HCT116 (cell line): ENCODE data around the gene GAS2L2. TPM values are rescaled to one million over a fixed set of nuclear protein-coding genes. Genes with fewer than 3 reads are reported as not detected.
A peak's percentile ranks its signal among the peaks of the same experiment; 100 is the strongest.

Source experiments
- ATAC-seq: fragments of 200-7000 bp; cut with Tn5 transposase; 2 replicates; pipeline ENCODE4 v1.9.1; 2020; ENCODE audit warnings: mild to moderate bottlenecking, moderate library complexity
- BruUV-seq: library from RNA; stranded (reverse); fragments of 400-500 nt; replicated peaks from 2 replicates; lab custom pipeline; 2021; lab: Mats Ljungman, UMichigan
- CTCF ChIA-PET: fragments of 300-600 bp; sonication (Branson Sonifier 250); formaldehyde crosslinking; loops from one replicate; lab custom pipeline; 2021; ENCODE audit warnings: antibody characterized with exemption; lab: Charles Lee
- POLR2A ChIA-PET: fragments of 300-600, 350-600 bp; sonication (Branson Sonifier 250); formaldehyde crosslinking; loops from one replicate; lab custom pipeline; 2021; ENCODE audit warnings: antibody characterized with exemption; lab: Charles Lee
- RAD21 ChIA-PET, 2 experiments: fragments of 300-600 bp; sonication (Branson Sonifier 250); formaldehyde crosslinking; loops; one replicate each; lab custom pipeline; 2023; ENCODE audit warnings: low total read pairs in 2 of 2; ENCODE audit not compliant: uncharacterized antibody in 2 of 2, unreplicated experiment in 2 of 2, low non-redundant PET in 1 of 2; lab: Charles Lee
- DNase-seq: peaks from one replicate; pipeline ENCODE4 v3.0.0-alpha.2; 2010; ENCODE audit warnings: low read depth, low spot score
- H2AFZ ChIP-seq: fragments of 200-600 bp; shearing (Covaris generic), sonication (generic); 2 replicates; pipeline ENCODE4 v1.6.1; 2017; ENCODE audit warnings: low read depth, mixed run types, mixed read lengths, antibody characterized with exemption, low read length; ENCODE audit not compliant: poor library complexity, severe bottlenecking
- H3K27ac ChIP-seq: 2 replicates; pipeline ENCODE4 v1.5.1; 2012; ENCODE audit warnings: low read depth, low read length
- H3K27me3 ChIP-seq: fragments of 200-600 bp; sonication (generic); 2 replicates; pipeline ENCODE4 v1.6.1; 2016; ENCODE audit warnings: mixed run types, low read length, mixed read lengths; ENCODE audit not compliant: insufficient read depth
- H3K36me3 ChIP-seq, 2 experiments: fragments of 200-500 bp in 1 of 2; fragments of 200-600 bp in 1 of 2; sonication (Bioruptor generic) in 1 of 2; sonication (generic) in 1 of 2; 2 replicates each; pipeline versions ENCODE4 v1.5.1 to v1.6.1; 2014 to 2016; ENCODE audit warnings: low read length in 2 of 2, inconsistent platforms in 1 of 2, mixed read lengths in 1 of 2, mixed run types in 1 of 2; ENCODE audit not compliant: insufficient read depth in 2 of 2, control insufficient read depth in 1 of 2
- H3K4me1 ChIP-seq, 2 experiments: fragments of 200-600 bp in 1 of 2; sonication (generic) in 1 of 2; 2 replicates each; pipeline versions ENCODE4 v1.5.1 to v1.6.1; 2012 to 2017; ENCODE audit warnings: low read length in 2 of 2, inconsistent platforms in 1 of 2, mild to moderate bottlenecking in 1 of 2, mixed read lengths in 1 of 2, mixed run types in 1 of 2, moderate library complexity in 1 of 2; ENCODE audit not compliant: insufficient read depth in 2 of 2, control insufficient read depth in 1 of 2
- H3K4me2 ChIP-seq: fragments of 200-600 bp; sonication (generic); 2 replicates; pipeline ENCODE4 v1.6.1; 2017; ENCODE audit warnings: mixed run types, low read length, mixed read lengths
- H3K4me3 ChIP-seq, 2 experiments: fragments of 200-600 bp in 1 of 2; sonication (generic) in 1 of 2; replicated peaks in 1 of 2; 2 replicates each; pipeline ENCODE4 v1.5.1; 2011 to 2016; ENCODE audit warnings: low read length in 2 of 2, control low read depth in 1 of 2, low read depth in 1 of 2, mild to moderate bottlenecking in 1 of 2, mixed read lengths in 1 of 2, mixed run types in 1 of 2
- H3K79me2 ChIP-seq: fragments of 200-600 bp; sonication (generic); 2 replicates; pipeline ENCODE4 v1.6.1; 2017; ENCODE audit warnings: mild to moderate bottlenecking, mixed run types, low read length, moderate library complexity, mixed read lengths; ENCODE audit not compliant: insufficient read depth
- H3K9ac ChIP-seq: fragments of 200-600 bp; sonication (generic); 2 replicates; pipeline ENCODE4 v1.6.1; 2016; ENCODE audit warnings: low read length, mixed read lengths
- H3K9me2 ChIP-seq: fragments of 200-600 bp; sonication (generic), shearing (Covaris generic); 2 replicates; pipeline ENCODE4 v1.6.1; 2017; ENCODE audit warnings: mixed run types, mild to moderate bottlenecking, moderate library complexity; ENCODE audit not compliant: insufficient read depth
- H3K9me3 ChIP-seq, 2 experiments: fragments of 200-500 bp in 1 of 2; fragments of 200-600 bp in 1 of 2; sonication (Bioruptor generic) in 1 of 2; sonication (generic) in 1 of 2; 2 replicates each; pipeline ENCODE4 v1.6.1; 2014 to 2017; ENCODE audit warnings: low read length in 2 of 2, mixed read lengths in 2 of 2, inconsistent platforms in 1 of 2, low read depth in 1 of 2, mild to moderate bottlenecking in 1 of 2, mixed run types in 1 of 2, moderate library complexity in 1 of 2; ENCODE audit not compliant: control insufficient read depth in 1 of 2, insufficient read depth in 1 of 2
- H4K20me1 ChIP-seq: fragments of 200-600 bp; sonication (generic), shearing (Covaris generic); 2 replicates; pipeline ENCODE4 v1.6.1; 2017; ENCODE audit warnings: mixed run types, mild to moderate bottlenecking, moderate library complexity; ENCODE audit not compliant: insufficient read depth
- CBX3 ChIP-seq: IDR thresholded peaks from 2 replicates; pipeline ENCODE4 v1.6.1; 2012; ENCODE audit warnings: low read depth
- CEBPB ChIP-seq: IDR thresholded peaks from 2 replicates; pipeline ENCODE4 v1.6.1; 2012; ENCODE audit warnings: low read depth
- CTCF ChIP-seq, 3 experiments: fragments of 200-600 bp in 1 of 3; sonication (generic) in 1 of 3; IDR thresholded peaks in 2 of 3; conservative IDR thresholded peaks in 1 of 3; 2 replicates each; pipeline ENCODE4 v1.5.1; 2012 to 2017; ENCODE audit warnings: low read depth in 2 of 3, low read length in 2 of 3, antibody characterized with exemption in 1 of 3, borderline replicate concordance in 1 of 3, control low read depth in 1 of 3, mild to moderate bottlenecking in 1 of 3, mixed read lengths in 1 of 3, mixed run types in 1 of 3, moderate library complexity in 1 of 3; ENCODE audit not compliant: insufficient read depth in 1 of 3
- ELF1 ChIP-seq: IDR thresholded peaks from 2 replicates; pipeline ENCODE4 v1.6.1; 2012; ENCODE audit warnings: low read depth, borderline replicate concordance
- EZH2phosphoT487 ChIP-seq: fragments of 200-600 bp; IDR thresholded peaks from 2 replicates; pipeline ENCODE4 v1.6.1; 2018; ENCODE audit warnings: antibody characterized with exemption, borderline replicate concordance
- JUND ChIP-seq: IDR thresholded peaks from 2 replicates; pipeline ENCODE4 v1.6.1; 2012
- MAX ChIP-seq: IDR thresholded peaks from 2 replicates; pipeline ENCODE4 v1.6.1; 2012
- POLR2AphosphoS5 ChIP-seq: IDR thresholded peaks from 2 replicates; pipeline ENCODE4 v1.6.1; 2011; ENCODE audit warnings: mild to moderate bottlenecking, low read depth, low read length, moderate library complexity
- RAD21 ChIP-seq: IDR thresholded peaks from 2 replicates; pipeline ENCODE4 v1.6.1; 2012; ENCODE audit warnings: low read depth, mild to moderate bottlenecking
- REST ChIP-seq: IDR thresholded peaks from 2 replicates; pipeline ENCODE4 v1.6.1; 2012; ENCODE audit warnings: low read depth
- SIN3A ChIP-seq: IDR thresholded peaks from 2 replicates; pipeline ENCODE4 v1.6.1; 2012; ENCODE audit warnings: low read depth
- SRF ChIP-seq: IDR thresholded peaks from 2 replicates; pipeline ENCODE4 v1.6.1; 2012; ENCODE audit warnings: low read depth
- TCF7L2 ChIP-seq: IDR thresholded peaks from 2 replicates; pipeline ENCODE4 v1.7.0; 2011; ENCODE audit warnings: borderline replicate concordance, inconsistent platforms; ENCODE audit not compliant: insufficient read depth, insufficient read length; ENCODE audit errors: extremely low read depth
- YY1 ChIP-seq: IDR thresholded peaks from 2 replicates; pipeline ENCODE4 v1.6.1; 2011; ENCODE audit warnings: low read length, low read depth, moderate library complexity, mild to moderate bottlenecking; ENCODE audit not compliant: insufficient replicate concordance; ENCODE audit errors: extremely low read depth
- ZBTB33 ChIP-seq: IDR thresholded peaks from 2 replicates; pipeline ENCODE4 v1.6.1; 2011; ENCODE audit warnings: mild to moderate bottlenecking, low read length, moderate library complexity; ENCODE audit not compliant: insufficient replicate concordance; ENCODE audit errors: extremely low read depth
- ZFX ChIP-seq: fragments of 450-650 bp; IDR thresholded peaks from 2 replicates; pipeline ENCODE4 v1.6.1; 2017
- intact Hi-C: fragments of 100-400 bp; cut with micrococcal nuclease; formaldehyde crosslinking; loops from 2 replicates; pipeline ENCODE4 v1.10.0; 2022
- total RNA-seq: library from RNA; stranded (reverse); gene quantifications from one replicate; pipeline ENCODE4 v1.2.1, GENCODE V29; 2021; ENCODE audit not compliant: unreplicated experiment

Gene GAS2L2
- total RNA-seq, 1 experiment from 2014 or later, result not detected

- DNase-seq, result peak; percentile 79
- BruUV-seq, result no TSS peak
- H3K36me3 ChIP-seq, result no peaks in the 10 kb centered on the region
- no peaks in the 10 kb centered on the region for H3K27me3 ChIP-seq
- H2AFZ ChIP-seq, result peak overlapping the region; percentile 80
- H3K4me3 ChIP-seq, result peak overlapping the region; percentile 35 to 36
- no peaks in the 10 kb centered on the region for H3K9me3 ChIP-seq
- peak overlapping the region; percentile 72 for H3K4me2 ChIP-seq
- no peaks in the 10 kb centered on the region for H3K79me2 ChIP-seq
- no peaks in the 10 kb centered on the region for H4K20me1 ChIP-seq
- ATAC-seq, result peak; percentile 94
- peak overlapping the region; percentile 55; the same call in 1 of the 2 replicates for H3K27ac ChIP-seq
- H3K9me2 ChIP-seq, result no peaks in the 10 kb centered on the region
- POLR2A ChIA-PET, result interaction anchor here (1.2 to 3.3 kb wide), 3 partner anchors 24 to 44 kb away, joined by 3 to 41 read pairs (median 4); partner anchors contain the start of gene TAF15
- peaks cover 5 to 12% of the 10 kb centered on the region in 2 experiments; a peak in 3 of 4 replicates for H3K4me1 ChIP-seq
- CTCF ChIA-PET, result interaction anchor here (0.6 to 5.1 kb wide), 34 partner anchors 9 to 783 kb away, joined by 3 to 76 read pairs (median 4); partner anchors contain the start of genes AP2B1, MMP28, PEX12 and RDM1
- no peak overlapping the region for H3K9ac ChIP-seq
- intact Hi-C loops, result loop anchor here (1.0 kb wide), 2 partner anchors 40 to 45 kb away; partner anchors contain the start of gene TAF15
- RAD21 ChIA-PET, result interaction anchor here (1.0 to 1.2 kb wide), 5 partner anchors 17 to 186 kb away, joined by 3 to 10 read pairs (median 7); partner anchors contain the start of genes TAF15 (in 2 of the 2) and PEX12 (in 1 of the 2)
- TF ChIP-seq SRF, result no peak
- no peak for TF ChIP-seq REST
- peak; percentile 91 for TF ChIP-seq MAX
- TF ChIP-seq ZBTB33, result no peak
- peak; percentile 55 for TF ChIP-seq YY1
- no peak for TF ChIP-seq ELF1
- peak; percentile 67 to 95 (median 95) for TF ChIP-seq CTCF (IDR thresholded peaks at IDR 0.05 in 2 of 3, conservative IDR thresholded peaks at IDR 0.05 in 1 of 3; ENCODE audit: borderline replicate concordance in 1 of 3, insufficient read depth in 1 of 3, low read depth in 2 of 3, low read length in 2 of 3)
- TF ChIP-seq EZH2phosphoT487, result no peak
- peak; percentile 24; the same call in 1 of the 2 replicates for TF ChIP-seq POLR2AphosphoS5
- no peak for TF ChIP-seq SIN3A
- TF ChIP-seq TCF7L2, result peak; percentile 33
- TF ChIP-seq CBX3, result peak; percentile 74; the same call in 1 of the 2 replicates
- no peak for TF ChIP-seq JUND
- 0 out of 2 replicates have a peak, but pooled peaks have one; percentile 48 for TF ChIP-seq ZFX
- TF ChIP-seq CEBPB, result no peak
- peak; percentile 94 for TF ChIP-seq RAD21
Observed at GRCh38 chr17:35764123-35764991, 11.3 kb upstream of the GAS2L2 start.
